T-helper 2 cell treated with Interferon-gamma antibody and Interleukin-4, amounts not matched to agents 100 ng/mL and 5 ng/mL, for 36 hours (primary cell): ENCODE results near the gene TSHZ1. TPM values are rescaled to one million over a fixed set of nuclear protein-coding genes. Genes with fewer than 3 reads are reported as not detected.
"Not testable (repeated sequence)": the region's sequence is repeated elsewhere in the genome, so short reads cannot be mapped to it uniquely, and the experiment has no call there.

Source experiments
- intact Hi-C: fragments of 100-400 bp; cut with micrococcal nuclease; formaldehyde crosslinking; loops from one replicate; pipeline ENCODE4 v1.15.1; 2023
- total RNA-seq: library from RNA; stranded (reverse); gene quantifications from 2 replicates; pipeline ENCODE4 v1.2.3, GENCODE V29; 2022

Gene TSHZ1
- total RNA-seq, 1 donor from 2014 or later = 14.7 TPM

GRCh38 chr18:75297731-75298130 is 87.1 kb downstream of the TSHZ1 start:
- intact Hi-C loops = no loop called here

GRCh38 chr18:75304678-75305557 is 94.3 kb downstream of the TSHZ1 start:
- intact Hi-C loops = no loop called here

GRCh38 chr18:75305984-75306383 is 95.4 kb downstream of the TSHZ1 start:
- intact Hi-C loops = no loop called here

GRCh38 chr18:75307530-75307929 is 96.9 kb downstream of the TSHZ1 start:
- intact Hi-C loops = no loop called here

GRCh38 chr18:75309564-75309963 is 99.0 kb downstream of the TSHZ1 start:
- intact Hi-C loops = no loop called here

- intact Hi-C loops = no loop called here
Measured at GRCh38 chr18:75314117-75314516, 103.5 kb downstream of the TSHZ1 start.

GRCh38 chr18:75314606-75315005 is 104.0 kb downstream of the TSHZ1 start:
- intact Hi-C loops = no loop called here

DNA sequence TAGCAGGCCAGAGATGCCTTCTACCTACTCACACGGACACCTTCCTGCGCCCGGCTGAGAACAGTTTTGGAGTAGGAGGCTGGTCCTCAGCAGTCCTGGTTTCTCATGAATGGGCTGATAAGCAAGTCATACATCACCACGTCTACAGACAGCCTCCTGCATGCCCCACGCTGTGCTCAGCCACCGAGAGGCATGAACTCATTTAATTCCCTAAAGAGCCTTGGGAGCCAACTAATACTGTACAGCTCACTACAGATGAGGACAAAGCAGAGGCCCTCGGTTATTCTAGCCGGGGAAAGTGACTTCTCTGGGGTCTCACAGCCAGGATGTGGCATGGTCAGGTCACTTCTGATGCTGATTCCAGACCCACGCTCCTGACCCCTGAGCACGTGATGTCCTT is 105.6 kb downstream of the TSHZ1 start:
- intact Hi-C loops = no loop called here

DNA sequence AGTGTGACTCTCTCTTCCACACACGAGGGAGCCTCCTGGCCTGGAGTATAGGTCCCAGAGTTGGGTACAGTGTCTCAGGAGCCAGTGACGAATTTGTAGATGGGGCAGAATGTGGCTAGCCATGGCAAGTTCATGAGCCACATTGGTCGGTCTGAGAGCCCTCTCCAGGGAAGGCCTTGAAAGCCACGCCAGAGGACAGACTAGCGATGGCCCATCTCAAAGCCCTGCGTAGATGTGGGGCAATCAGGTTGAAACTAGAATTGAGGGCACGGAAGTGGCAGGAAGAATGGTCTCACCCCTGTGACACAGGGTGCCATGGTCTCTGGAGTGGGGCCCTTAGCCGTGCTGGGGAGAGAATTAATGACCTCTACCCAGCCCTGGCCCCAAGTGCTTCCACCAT is 106.2 kb downstream of the TSHZ1 start:
- intact Hi-C loops = no loop called here

DNA sequence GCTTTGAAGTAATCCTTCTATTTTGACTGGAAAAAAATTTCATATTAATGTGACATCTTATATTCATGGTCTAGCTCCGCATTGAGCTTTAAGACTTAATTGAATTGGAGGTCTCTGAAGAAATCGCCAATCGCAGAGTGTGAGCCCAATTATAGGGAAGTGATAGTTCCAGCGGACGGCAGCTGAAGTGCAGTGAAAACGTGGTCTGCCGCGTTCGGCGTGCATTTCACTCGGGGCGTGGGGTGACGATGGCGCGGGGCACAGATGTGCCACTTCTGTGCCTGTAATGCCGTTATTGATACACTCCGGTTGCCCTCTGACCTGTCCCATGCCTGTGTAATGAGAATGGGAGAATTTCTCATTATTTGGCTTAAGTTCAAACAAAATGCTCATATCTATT is 106.7 kb downstream of the TSHZ1 start:
- intact Hi-C loops = no loop called here

DNA sequence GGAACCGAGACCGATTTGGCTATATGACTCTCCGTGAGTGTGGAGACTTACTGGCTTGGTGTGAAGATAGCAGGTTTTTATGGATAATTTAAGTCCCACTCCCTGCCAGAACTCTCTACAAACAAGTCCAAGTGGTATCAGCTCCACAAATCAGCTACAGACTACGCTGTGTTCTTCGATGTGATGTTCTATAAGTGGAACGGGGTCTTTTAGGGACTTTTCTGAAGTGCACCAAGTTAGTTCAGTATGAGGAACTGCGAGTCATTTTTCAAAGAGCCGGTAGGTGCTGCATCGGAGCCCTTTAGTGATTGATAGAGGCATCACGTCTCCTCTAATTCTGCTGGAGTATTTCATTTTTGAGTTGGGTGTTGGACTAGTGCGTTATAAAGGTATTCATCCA is 107.1 kb downstream of the TSHZ1 start:
- intact Hi-C loops = no loop called here

- intact Hi-C loops = no loop called here
Measured at GRCh38 chr18:75319905-75320304, 109.3 kb downstream of the TSHZ1 start.

DNA sequence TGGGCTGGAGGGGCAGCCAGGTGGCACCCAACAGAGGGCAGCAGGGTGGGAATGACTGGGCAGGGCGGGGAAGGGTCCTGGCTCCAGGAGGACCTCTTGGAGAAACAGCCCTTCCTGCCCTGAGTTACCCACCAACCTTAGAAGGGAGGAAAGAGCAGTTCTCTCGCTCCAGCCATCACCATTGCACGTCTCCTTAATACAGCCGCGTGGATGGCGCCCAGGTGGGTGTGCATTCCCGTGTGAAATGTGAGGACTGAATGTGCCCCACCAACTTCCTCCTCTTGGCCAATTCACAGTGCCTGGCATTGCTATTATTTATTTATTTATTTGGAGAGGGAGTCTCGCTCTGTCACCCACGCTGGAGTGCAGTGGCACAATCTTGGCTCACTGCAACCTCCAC is 109.9 kb downstream of the TSHZ1 start:
- intact Hi-C loops = no loop called here

GRCh38 chr18:75321431-75321830 is 110.8 kb downstream of the TSHZ1 start:
- intact Hi-C loops = no loop called here

GRCh38 chr18:75322206-75322605 is 111.6 kb downstream of the TSHZ1 start:
- intact Hi-C loops = no loop called here

DNA sequence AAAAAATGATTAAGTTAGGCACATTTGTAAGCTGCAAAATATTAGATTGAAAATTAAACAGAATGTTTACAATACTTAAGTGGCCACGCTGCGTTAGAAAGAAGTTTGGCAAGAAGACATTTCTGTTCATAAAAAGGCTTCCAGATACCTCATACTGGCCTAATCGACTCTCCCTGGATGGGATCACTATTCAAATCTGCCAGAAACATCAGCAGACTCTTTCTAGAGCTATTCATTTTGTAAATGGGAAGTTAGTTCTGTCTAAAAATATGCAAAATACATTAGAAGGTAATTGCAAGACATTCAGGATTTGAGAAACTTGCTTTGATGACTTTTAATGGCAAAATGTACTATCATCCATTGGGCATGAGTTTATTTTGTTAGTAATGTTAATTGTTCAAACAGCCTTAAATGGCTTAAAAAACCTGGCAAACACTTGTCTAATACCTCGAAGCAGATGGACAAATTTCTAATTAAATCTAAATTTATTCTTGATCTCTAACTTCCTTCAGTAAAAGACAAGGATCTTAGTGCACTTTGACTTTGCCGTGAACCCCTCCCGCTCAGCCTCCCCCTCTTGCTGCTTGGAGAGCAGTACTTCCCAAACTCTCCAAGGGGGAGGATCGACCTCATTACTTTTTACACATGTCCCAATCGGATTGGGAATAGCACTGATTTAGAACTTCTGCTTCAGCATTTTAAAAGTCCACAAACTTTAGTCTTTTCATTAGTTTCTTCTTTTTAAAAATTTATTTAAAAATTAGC is 113.4 kb downstream of the TSHZ1 start:
- intact Hi-C loops = no loop called here

DNA sequence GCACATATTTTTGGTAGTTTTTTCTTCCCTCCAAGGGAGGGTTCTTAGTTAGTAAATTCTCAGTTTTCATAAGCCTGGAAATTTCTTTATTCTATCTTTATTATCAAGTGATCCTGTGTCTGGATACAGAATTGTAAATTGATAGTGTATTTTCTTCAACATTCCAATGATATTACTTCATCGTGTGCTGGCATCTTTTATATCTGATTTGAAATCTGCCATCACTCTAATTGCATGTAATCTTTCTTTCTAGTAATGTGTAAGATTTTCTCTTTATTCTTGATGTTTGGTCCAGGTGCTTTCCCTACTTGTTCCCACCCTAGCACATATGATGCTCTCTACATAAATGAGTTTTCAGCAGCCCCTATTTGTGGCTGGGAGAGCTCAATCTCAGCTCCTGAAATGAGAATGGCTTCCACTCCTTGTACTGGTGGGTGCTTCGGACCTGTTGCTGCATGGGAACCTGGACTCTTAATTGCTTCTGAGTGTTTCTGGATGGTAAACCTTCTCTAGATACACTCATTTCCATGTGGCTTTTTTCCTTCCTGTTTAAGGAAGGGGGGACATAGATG is 114.2 kb downstream of the TSHZ1 start:
- intact Hi-C loops = no loop called here

DNA sequence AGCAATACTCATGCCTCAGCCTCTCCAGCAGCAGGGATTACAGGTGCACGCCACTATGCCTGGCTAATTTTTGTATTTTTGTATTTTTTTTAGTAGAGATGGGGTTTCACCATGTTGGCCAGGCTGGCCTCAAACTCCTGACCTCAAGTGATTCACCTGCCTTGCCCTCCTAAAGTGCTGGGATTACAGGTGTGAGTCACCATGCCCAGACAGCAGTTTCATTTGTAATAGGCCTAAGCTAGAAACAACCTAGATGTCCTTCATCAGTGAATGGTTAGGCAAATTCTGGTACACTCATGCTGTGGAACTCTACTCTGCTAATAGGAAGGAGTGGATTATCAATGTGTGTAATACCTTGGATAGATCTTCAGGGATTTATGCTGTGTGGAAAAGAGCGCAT is 119.2 kb downstream of the TSHZ1 start:
- intact Hi-C loops = not testable (repeated sequence)

GRCh38 chr18:75330308-75330707 is 119.7 kb downstream of the TSHZ1 start:
- intact Hi-C loops = no loop called here

DNA sequence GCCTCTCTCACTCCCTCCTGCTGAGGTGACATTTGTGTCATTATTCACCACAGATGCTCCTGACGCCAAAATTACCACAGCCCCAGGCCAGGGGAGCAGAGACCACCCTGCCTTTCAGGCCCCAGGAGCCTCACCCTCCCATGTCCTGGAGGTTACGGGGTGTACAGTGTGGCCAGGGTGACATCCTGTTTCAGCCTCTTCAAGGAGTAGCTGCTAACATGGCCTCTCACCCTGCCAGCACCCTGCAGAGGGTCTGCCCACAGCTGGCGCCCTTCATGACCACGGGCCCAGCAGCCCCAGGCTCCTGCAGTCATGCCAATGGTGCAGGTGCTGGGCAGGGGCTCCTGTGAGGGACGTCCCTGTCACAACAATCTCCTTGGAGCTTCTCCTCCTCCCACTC is 124.3 kb downstream of the TSHZ1 start:
- intact Hi-C loops = no loop called here

GRCh38 chr18:75335511-75335910 is 124.9 kb downstream of the TSHZ1 start:
- intact Hi-C loops = no loop called here

- intact Hi-C loops = no loop called here
Measured at GRCh38 chr18:75336767-75337166, 126.2 kb downstream of the TSHZ1 start.
